SK-N-SH treated with all-trans-retinoic acid at 6 μM for 48 hours (cell line): ENCODE results near the gene KRT6B.

ENCODE experiments used
- GLIS3 ChIP-seq: fragments of 250-450 bp; sonication (Bioruptor Pico); IDR thresholded peaks from 2 replicates; pipeline ENCODE4 v1.5.0; 2020; ENCODE audit warnings: mild to moderate bottlenecking, moderate library complexity
- RARB ChIP-seq: fragments of 250-450 bp; sonication (Bioruptor Pico); IDR thresholded peaks from 2 replicates; pipeline ENCODE4 v1.8.0; 2021; ENCODE audit warnings: mild to moderate bottlenecking, moderate library complexity
- SNAI2 ChIP-seq: fragments of 250-450 bp; sonication (Bioruptor Pico); IDR thresholded peaks from 2 replicates; pipeline ENCODE4 v1.5.0; 2020; ENCODE audit warnings: mild to moderate bottlenecking, moderate library complexity
- ZFP3 ChIP-seq: fragments of 250-450 bp; sonication (Bioruptor Pico); IDR thresholded peaks from 2 replicates; pipeline ENCODE4 v1.5.0; 2020; ENCODE audit warnings: mild to moderate bottlenecking, moderate library complexity
- ZFP30 ChIP-seq: fragments of 450-650 bp; formaldehyde crosslinking; IDR thresholded peaks from 2 replicates; pipeline ENCODE4 v1.5.0; 2022; ENCODE audit warnings: mild to moderate bottlenecking, moderate library complexity
- ZNF70 ChIP-seq: fragments of 450-650 bp; formaldehyde crosslinking; IDR thresholded peaks from 2 replicates; pipeline ENCODE4 v1.5.0; 2020; ENCODE audit warnings: mild to moderate bottlenecking, moderate library complexity
- TF ChIP-seq, protein P1 (sequence below): fragments of 250-450 bp; sonication (Bioruptor Pico); IDR thresholded peaks from 2 replicates; pipeline ENCODE4 v1.8.0; 2020; ENCODE audit warnings: mild to moderate bottlenecking, moderate library complexity, borderline replicate concordance
- TF ChIP-seq, protein P2 (sequence below): fragments of 250-450 bp; sonication (Bioruptor Pico); IDR thresholded peaks from 2 replicates; pipeline ENCODE4 v1.5.1; 2021; ENCODE audit warnings: mild to moderate bottlenecking, moderate library complexity
- TF ChIP-seq, protein P3 (sequence below): fragments of 250-450 bp; sonication (Bioruptor Pico); IDR thresholded peaks from 2 replicates; pipeline ENCODE4 v1.5.1; 2020; ENCODE audit warnings: low read depth, mild to moderate bottlenecking, moderate library complexity
- TF ChIP-seq, protein P4 (sequence below): fragments of 250-450 bp; sonication (Bioruptor Pico); IDR thresholded peaks from 2 replicates; pipeline ENCODE4 v1.8.0; 2021; ENCODE audit warnings: low read depth, mild to moderate bottlenecking, moderate library complexity, borderline replicate concordance
- TF ChIP-seq, protein P5 (sequence below): fragments of 250-450 bp; sonication (Bioruptor Pico); IDR thresholded peaks from 2 replicates; pipeline ENCODE4 v1.5.0; 2020; ENCODE audit warnings: mild to moderate bottlenecking, moderate library complexity

DNA sequence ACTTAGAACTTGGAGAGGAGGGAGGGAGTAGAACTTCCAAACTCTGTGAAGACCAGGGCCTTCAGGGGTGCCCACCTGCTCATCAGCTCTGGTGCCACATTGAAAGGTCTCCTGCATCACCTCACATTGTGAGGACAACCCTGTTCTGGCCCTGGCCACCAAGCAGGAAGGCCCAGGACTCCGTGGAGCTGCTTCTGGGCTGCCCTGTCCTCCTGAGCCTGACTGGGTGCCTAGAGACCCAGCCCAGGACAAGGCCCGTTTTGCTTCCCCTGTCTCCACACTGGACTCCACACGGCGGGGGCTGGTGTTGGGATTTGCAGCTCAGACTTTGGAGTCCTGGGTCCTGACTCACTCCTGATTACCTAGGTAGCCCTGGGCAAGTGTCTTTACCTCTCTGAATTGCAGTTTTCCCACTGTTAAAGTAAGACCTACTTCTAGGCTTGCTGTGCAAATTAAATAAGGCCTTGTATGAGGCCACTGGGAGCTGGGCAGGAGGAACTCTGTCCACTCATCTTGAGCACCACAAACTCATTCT lies 33.3 kb downstream of the KRT6B start:
- no peak for TF ChIP-seq ZFP3 (CRISPR knock-in tag)
- no peak for TF ChIP-seq SNAI2 (CRISPR knock-in tag)
- TF ChIP-seq ZNF70 (CRISPR knock-in tag) = no peak
- TF ChIP-seq, protein P1, sequence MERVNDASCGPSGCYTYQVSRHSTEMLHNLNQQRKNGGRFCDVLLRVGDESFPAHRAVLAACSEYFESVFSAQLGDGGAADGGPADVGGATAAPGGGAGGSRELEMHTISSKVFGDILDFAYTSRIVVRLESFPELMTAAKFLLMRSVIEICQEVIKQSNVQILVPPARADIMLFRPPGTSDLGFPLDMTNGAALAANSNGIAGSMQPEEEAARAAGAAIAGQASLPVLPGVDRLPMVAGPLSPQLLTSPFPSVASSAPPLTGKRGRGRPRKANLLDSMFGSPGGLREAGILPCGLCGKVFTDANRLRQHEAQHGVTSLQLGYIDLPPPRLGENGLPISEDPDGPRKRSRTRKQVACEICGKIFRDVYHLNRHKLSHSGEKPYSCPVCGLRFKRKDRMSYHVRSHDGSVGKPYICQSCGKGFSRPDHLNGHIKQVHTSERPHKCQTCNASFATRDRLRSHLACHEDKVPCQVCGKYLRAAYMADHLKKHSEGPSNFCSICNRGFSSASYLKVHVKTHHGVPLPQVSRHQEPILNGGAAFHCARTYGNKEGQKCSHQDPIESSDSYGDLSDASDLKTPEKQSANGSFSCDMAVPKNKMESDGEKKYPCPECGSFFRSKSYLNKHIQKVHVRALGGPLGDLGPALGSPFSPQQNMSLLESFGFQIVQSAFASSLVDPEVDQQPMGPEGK = no peak
- TF ChIP-seq, protein P2, sequence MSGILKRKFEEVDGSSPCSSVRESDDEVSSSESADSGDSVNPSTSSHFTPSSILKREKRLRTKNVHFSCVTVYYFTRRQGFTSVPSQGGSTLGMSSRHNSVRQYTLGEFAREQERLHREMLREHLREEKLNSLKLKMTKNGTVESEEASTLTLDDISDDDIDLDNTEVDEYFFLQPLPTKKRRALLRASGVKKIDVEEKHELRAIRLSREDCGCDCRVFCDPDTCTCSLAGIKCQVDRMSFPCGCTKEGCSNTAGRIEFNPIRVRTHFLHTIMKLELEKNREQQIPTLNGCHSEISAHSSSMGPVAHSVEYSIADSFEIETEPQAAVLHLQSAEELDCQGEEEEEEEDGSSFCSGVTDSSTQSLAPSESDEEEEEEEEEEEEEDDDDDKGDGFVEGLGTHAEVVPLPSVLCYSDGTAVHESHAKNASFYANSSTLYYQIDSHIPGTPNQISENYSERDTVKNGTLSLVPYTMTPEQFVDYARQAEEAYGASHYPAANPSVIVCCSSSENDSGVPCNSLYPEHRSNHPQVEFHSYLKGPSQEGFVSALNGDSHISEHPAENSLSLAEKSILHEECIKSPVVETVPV (CRISPR knock-in tag) = no peak
- TF ChIP-seq ZFP30 (CRISPR knock-in tag) = no peak
- TF ChIP-seq, protein P3, sequence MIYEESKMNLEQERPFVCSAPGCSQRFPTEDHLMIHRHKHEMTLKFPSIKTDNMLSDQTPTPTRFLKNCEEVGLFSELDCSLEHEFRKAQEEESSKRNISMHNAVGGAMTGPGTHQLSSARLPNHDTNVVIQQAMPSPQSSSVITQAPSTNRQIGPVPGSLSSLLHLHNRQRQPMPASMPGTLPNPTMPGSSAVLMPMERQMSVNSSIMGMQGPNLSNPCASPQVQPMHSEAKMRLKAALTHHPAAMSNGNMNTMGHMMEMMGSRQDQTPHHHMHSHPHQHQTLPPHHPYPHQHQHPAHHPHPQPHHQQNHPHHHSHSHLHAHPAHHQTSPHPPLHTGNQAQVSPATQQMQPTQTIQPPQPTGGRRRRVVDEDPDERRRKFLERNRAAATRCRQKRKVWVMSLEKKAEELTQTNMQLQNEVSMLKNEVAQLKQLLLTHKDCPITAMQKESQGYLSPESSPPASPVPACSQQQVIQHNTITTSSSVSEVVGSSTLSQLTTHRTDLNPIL (CRISPR knock-in tag) = no peak
- TF ChIP-seq GLIS3 = no peak
- TF ChIP-seq, protein P4, sequence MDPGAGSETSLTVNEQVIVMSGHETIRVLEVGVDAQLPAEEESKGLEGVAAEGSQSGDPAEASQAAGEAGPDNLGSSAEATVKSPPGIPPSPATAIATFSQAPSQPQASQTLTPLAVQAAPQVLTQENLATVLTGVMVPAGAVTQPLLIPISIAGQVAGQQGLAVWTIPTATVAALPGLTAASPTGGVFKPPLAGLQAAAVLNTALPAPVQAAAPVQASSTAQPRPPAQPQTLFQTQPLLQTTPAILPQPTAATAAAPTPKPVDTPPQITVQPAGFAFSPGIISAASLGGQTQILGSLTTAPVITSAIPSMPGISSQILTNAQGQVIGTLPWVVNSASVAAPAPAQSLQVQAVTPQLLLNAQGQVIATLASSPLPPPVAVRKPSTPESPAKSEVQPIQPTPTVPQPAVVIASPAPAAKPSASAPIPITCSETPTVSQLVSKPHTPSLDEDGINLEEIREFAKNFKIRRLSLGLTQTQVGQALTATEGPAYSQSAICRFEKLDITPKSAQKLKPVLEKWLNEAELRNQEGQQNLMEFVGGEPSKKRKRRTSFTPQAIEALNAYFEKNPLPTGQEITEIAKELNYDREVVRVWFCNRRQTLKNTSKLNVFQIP (CRISPR knock-in tag) = no peak
- no peak for TF ChIP-seq RARB (CRISPR knock-in tag)
- TF ChIP-seq, protein P5, sequence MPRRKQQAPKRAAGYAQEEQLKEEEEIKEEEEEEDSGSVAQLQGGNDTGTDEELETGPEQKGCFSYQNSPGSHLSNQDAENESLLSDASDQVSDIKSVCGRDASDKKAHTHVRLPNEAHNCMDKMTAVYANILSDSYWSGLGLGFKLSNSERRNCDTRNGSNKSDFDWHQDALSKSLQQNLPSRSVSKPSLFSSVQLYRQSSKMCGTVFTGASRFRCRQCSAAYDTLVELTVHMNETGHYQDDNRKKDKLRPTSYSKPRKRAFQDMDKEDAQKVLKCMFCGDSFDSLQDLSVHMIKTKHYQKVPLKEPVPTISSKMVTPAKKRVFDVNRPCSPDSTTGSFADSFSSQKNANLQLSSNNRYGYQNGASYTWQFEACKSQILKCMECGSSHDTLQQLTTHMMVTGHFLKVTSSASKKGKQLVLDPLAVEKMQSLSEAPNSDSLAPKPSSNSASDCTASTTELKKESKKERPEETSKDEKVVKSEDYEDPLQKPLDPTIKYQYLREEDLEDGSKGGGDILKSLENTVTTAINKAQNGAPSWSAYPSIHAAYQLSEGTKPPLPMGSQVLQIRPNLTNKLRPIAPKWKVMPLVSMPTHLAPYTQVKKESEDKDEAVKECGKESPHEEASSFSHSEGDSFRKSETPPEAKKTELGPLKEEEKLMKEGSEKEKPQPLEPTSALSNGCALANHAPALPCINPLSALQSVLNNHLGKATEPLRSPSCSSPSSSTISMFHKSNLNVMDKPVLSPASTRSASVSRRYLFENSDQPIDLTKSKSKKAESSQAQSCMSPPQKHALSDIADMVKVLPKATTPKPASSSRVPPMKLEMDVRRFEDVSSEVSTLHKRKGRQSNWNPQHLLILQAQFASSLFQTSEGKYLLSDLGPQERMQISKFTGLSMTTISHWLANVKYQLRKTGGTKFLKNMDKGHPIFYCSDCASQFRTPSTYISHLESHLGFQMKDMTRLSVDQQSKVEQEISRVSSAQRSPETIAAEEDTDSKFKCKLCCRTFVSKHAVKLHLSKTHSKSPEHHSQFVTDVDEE (CRISPR knock-in tag) = no peak
